ENCODE data around the gene RAB30. TPM values are rescaled to one million over a fixed set of nuclear protein-coding genes. Genes with fewer than 3 reads are reported as not detected.

Gene RAB30
- total RNA-seq (2014; rRNA removed; shearing (Covaris generic)), result 1.1 and 1.2 TPM in 2 replicates

GRCh38 chr11:83071567-83072349 lies at the start of gene RAB30:
RAB30 (minus strand) TSS chr11:83071897; CDS start chr11:82997316, 74,581 bp downstream.
- peak; percentile 100 for DNase-seq (ENCODE audit: low spot score)

- no peak for DNase-seq (ENCODE audit: low spot score)
Observed at GRCh38 chr11:83120327-83120726, 48.6 kb upstream of the RAB30 start.

GRCh38 chr11:83119216-83119615 lies 47.5 kb upstream of the RAB30 start:
- no peak for DNase-seq (ENCODE audit: low spot score)

- DNase-seq (ENCODE audit: low spot score), result no peak
Observed at GRCh38 chr11:83118814-83119213, 47.1 kb upstream of the RAB30 start.

- no peak for DNase-seq (ENCODE audit: low spot score)
Observed at GRCh38 chr11:83116015-83116641, 44.4 kb upstream of the RAB30 start.

GRCh38 chr11:83115551-83115950 lies 43.9 kb upstream of the RAB30 start:
- no peak for DNase-seq (ENCODE audit: low spot score)

GRCh38 chr11:83115026-83115425 lies 43.3 kb upstream of the RAB30 start:
- DNase-seq (ENCODE audit: low spot score), result no peak

- DNase-seq (ENCODE audit: low spot score), result no peak
Observed at GRCh38 chr11:83112886-83113285, 41.2 kb upstream of the RAB30 start.

GRCh38 chr11:83105168-83105567 lies 33.5 kb upstream of the RAB30 start:
- DNase-seq (ENCODE audit: low spot score), result no peak

GRCh38 chr11:83102834-83103233 lies 31.1 kb upstream of the RAB30 start:
- no peak for DNase-seq (ENCODE audit: low spot score)

GRCh38 chr11:83097429-83098075 lies 25.9 kb upstream of the RAB30 start:
- no peak for DNase-seq (ENCODE audit: low spot score)

GRCh38 chr11:83093634-83094033 lies 21.9 kb upstream of the RAB30 start:
- no peak for DNase-seq (ENCODE audit: low spot score)

- peak; percentile 93 for DNase-seq (ENCODE audit: low spot score)
Observed at GRCh38 chr11:83092488-83093384, 21.0 kb upstream of the RAB30 start.

GRCh38 chr11:83088965-83089364 lies 17.3 kb upstream of the RAB30 start:
- DNase-seq (ENCODE audit: low spot score), result no peak

- peak; percentile 63 for DNase-seq (ENCODE audit: low spot score)
Observed at GRCh38 chr11:83087035-83087434, 15.3 kb upstream of the RAB30 start.

GRCh38 chr11:83079820-83080219 lies 8.1 kb upstream of the RAB30 start:
- no peak for DNase-seq (ENCODE audit: low spot score)

- DNase-seq (ENCODE audit: low spot score), result no peak
Observed at GRCh38 chr11:83078269-83078668, 6.6 kb upstream of the RAB30 start.

- no peak for DNase-seq (ENCODE audit: low spot score)
Observed at GRCh38 chr11:83073884-83074283, 2.2 kb upstream of the RAB30 start.

- no peak for DNase-seq (ENCODE audit: low spot score)
Observed at GRCh38 chr11:83073258-83073657, 1.6 kb upstream of the RAB30 start.

- DNase-seq (ENCODE audit: low spot score), result no peak
Observed at GRCh38 chr11:83072350-83073242, 899 bp upstream of the RAB30 start.

Measured in HT-29 (cell line).